OCI-LY3 (cell line): ENCODE results near the gene LMNTD1.
A peak's percentile ranks its signal among the peaks of the same experiment; 100 is the strongest.

Experiments
- H2AFZ ChIP-seq: fragments of 200-600, 300-600 bp; shearing (Covaris generic); 2 replicates; pipeline ENCODE4 v1.6.0; 2014; ENCODE audit warnings: antibody characterized with exemption, low read depth, low read length
- H3K27ac ChIP-seq: fragments of 200-600, 300-600 bp; sonication (generic); 2 replicates; pipeline ENCODE4 v1.5.1; 2014; ENCODE audit warnings: mild to moderate bottlenecking, low read length, moderate library complexity, mixed read lengths
- H3K27me3 ChIP-seq: fragments of 200-600, 300-600 bp; sonication (generic); 2 replicates; pipeline ENCODE4 v1.6.1; 2014; ENCODE audit warnings: low read depth, low read length, mixed read lengths
- H3K36me3 ChIP-seq: fragments of 200-600, 300-600 bp; sonication (generic); replicated peaks from 2 replicates; pipeline ENCODE3; 2014; ENCODE audit warnings: low read depth, low read length, mixed read lengths
- H3K4me1 ChIP-seq: fragments of 300-600, 200-600 bp; sonication (generic); 2 replicates; pipeline ENCODE4 v1.6.1; 2014; ENCODE audit warnings: low read length, mixed read lengths
- H3K4me2 ChIP-seq: fragments of 200-600, 300-600 bp; sonication (generic); 2 replicates; pipeline ENCODE4 v1.6.1; 2014; ENCODE audit warnings: low read length, mixed read lengths
- H3K4me3 ChIP-seq: fragments of 300-600, 200-600 bp; sonication (generic); 2 replicates; pipeline ENCODE4 v1.5.1; 2014; ENCODE audit warnings: antibody characterized with exemption, mild to moderate bottlenecking, low read length, moderate library complexity
- H3K79me2 ChIP-seq: fragments of 300-600, 200-600 bp; shearing (Covaris generic); 2 replicates; pipeline ENCODE4 v1.6.1; 2014; ENCODE audit warnings: mild to moderate bottlenecking, low read length, mixed read lengths
- H3K9ac ChIP-seq: fragments of 300-600, 200-600 bp; shearing (Covaris generic); 2 replicates; pipeline ENCODE4 v1.6.0; 2014; ENCODE audit warnings: mild to moderate bottlenecking, low read length, moderate library complexity
- H3K9me3 ChIP-seq: fragments of 200-600, 300-600 bp; shearing (Covaris generic); 2 replicates; pipeline ENCODE4 v1.6.1; 2014; ENCODE audit warnings: low read length, mixed read lengths; ENCODE audit not compliant: insufficient read depth
- H4K20me1 ChIP-seq: fragments of 200-600, 300-600 bp; sonication (generic); 2 replicates; pipeline ENCODE4 v1.6.1; 2016; ENCODE audit warnings: low read length, mixed read lengths; ENCODE audit not compliant: insufficient read depth
- EZH2phosphoT487 ChIP-seq: fragments of 200-600 bp; shearing (Covaris generic); IDR thresholded peaks from 2 replicates; pipeline ENCODE4 v1.6.1; 2018; ENCODE audit warnings: antibody characterized with exemption, mixed run types, low read depth
- TF ChIP-seq, protein P1 (sequence below): fragments of 200-600, 300-600 bp; sonication (generic); IDR thresholded peaks from 2 replicates; pipeline ENCODE4 v1.5.1; 2014; ENCODE audit warnings: antibody characterized with exemption, low read length, low read depth

The LMNTD1 gene

DNA sequence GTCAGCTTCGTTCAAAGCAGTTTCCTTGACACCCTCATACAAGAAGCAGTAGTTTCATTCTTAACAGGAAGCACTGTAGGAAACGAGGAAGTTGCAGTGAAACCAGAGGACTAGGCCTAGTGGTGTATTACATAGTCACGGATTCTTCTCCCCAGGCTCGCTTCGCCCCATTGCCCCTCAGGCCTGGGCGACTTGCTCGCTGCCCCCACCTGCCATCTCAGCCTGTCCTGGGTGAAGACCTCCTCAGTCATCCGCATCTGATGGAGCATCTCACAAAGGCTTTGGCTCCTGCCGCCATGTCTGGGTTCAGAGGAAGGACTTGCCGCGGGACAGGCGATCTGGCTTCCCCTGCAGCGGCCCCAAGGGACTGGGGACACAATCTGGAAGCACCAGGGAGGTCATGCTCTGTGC is 93.5 kb downstream of the LMNTD1 start:
- H3K4me2 ChIP-seq: peak overlapping the region; percentile 5

DNA sequence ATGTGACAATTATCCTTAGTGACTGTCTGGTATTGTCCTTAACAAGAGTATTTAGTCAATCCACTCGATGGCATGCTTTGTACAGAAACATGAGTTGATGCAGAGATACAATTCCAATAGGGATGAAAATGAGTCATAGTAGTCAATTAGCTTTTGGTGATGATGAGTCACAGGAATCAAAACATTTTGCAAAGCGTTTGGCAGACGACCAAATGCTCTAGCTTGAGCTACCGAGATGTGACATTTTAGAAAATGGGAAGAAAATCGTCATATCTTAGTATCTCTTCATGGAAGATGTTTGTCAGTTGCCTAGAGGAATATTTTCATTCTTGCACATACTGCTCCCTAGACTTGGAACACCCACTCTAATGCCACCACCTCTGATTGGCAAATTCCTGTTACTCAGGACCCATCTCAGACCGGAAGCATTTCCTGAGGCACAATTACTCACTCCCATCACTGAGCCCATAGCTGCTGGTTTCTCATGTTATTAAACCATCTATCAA is 95.0 kb downstream of the LMNTD1 start:
- H3K4me2 ChIP-seq: no peak overlapping the region
- H4K20me1 ChIP-seq: no peaks in the 10 kb centered on the region
- H3K27me3 ChIP-seq: no peaks in the 10 kb centered on the region
- no peaks in the 10 kb centered on the region for H3K9me3 ChIP-seq
- H3K36me3 ChIP-seq: no peaks in the 10 kb centered on the region
- H2AFZ ChIP-seq: no peak overlapping the region
- no peak for TF ChIP-seq EZH2phosphoT487
- TF ChIP-seq, protein P1, sequence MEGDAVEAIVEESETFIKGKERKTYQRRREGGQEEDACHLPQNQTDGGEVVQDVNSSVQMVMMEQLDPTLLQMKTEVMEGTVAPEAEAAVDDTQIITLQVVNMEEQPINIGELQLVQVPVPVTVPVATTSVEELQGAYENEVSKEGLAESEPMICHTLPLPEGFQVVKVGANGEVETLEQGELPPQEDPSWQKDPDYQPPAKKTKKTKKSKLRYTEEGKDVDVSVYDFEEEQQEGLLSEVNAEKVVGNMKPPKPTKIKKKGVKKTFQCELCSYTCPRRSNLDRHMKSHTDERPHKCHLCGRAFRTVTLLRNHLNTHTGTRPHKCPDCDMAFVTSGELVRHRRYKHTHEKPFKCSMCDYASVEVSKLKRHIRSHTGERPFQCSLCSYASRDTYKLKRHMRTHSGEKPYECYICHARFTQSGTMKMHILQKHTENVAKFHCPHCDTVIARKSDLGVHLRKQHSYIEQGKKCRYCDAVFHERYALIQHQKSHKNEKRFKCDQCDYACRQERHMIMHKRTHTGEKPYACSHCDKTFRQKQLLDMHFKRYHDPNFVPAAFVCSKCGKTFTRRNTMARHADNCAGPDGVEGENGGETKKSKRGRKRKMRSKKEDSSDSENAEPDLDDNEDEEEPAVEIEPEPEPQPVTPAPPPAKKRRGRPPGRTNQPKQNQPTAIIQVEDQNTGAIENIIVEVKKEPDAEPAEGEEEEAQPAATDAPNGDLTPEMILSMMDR: no peak
- peaks cover 10% of the 10 kb centered on the region for H3K4me1 ChIP-seq
- H3K9ac ChIP-seq: no peak overlapping the region
- no peak overlapping the region for H3K4me3 ChIP-seq
- H3K27ac ChIP-seq: no peak overlapping the region
- no peaks in the 10 kb centered on the region for H3K79me2 ChIP-seq

More for the DNA sequence above, 93.5 kb downstream of the LMNTD1 start:
- Histone ChIP-seq H3K4me1 (peaks cover 10% of the 10 kb centered on the region), H3K27ac (no peak overlapping the region), H3K79me2 (no peaks in the 10 kb centered on the region), H3K4me3 (no peak overlapping the region), H3K9ac (no peak overlapping the region), H3K36me3 (no peaks in the 10 kb centered on the region), H3K9me3 (no peaks in the 10 kb centered on the region), H2AFZ (peak overlapping the region; percentile 70), H4K20me1 (no peaks in the 10 kb centered on the region), H3K27me3 (no peaks in the 10 kb centered on the region)
- no peak for TF ChIP-seq EZH2phosphoT487
- TF ChIP-seq, protein P1: no peak

DNA sequence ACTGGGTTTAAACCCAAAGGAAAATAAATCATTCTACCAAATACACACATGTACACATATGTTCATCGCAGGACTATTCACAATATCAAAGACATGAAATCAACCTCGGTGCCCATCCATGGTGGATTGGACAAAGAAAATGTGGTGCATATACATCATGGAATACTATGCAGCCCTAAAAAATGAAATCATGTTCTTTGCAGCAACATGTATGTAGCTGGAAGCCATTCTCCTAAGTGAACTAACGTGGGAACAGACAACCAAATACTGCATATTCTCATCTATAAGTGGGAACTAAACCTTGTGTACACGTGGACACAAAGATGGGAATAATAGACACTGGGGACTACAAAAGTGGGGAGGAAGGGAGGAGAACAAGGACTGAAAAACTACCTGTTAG is 96.6 kb downstream of the LMNTD1 start:
- Histone ChIP-seq H3K9me3 (no peaks in the 10 kb centered on the region), H3K9ac (no peak overlapping the region), H3K79me2 (no peaks in the 10 kb centered on the region), H4K20me1 (no peaks in the 10 kb centered on the region), H3K27me3 (no peaks in the 10 kb centered on the region), H3K4me1 (peaks cover 10% of the 10 kb centered on the region), H3K4me3 (no peak overlapping the region), H2AFZ (no peak overlapping the region), H3K27ac (no peak overlapping the region), H3K4me2 (no peak overlapping the region), H3K36me3 (no peaks in the 10 kb centered on the region)
- no peak for TF ChIP-seq EZH2phosphoT487
- TF ChIP-seq, protein P1: no peak

DNA sequence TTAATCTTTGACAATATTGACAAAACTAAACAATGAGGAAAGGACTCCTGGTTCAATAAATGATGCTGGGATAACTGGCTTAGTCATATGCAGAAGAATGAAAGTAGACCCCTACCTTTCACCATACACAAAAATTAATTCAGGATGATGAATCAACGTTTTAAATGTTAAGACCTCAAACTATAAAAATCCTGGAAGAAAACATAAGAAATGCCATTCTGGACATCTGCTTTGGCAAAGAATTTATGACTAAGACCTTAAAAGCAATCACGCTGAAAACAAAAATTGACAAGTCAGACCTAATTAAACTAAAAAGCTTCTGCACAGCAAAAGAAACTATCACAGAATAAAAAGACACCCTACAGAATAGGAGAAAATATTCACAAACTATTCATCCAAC is 97.4 kb downstream of the LMNTD1 start:
- Histone ChIP-seq H3K9me3 (no peaks in the 10 kb centered on the region), H3K4me3 (no peak overlapping the region), H3K27me3 (no peaks in the 10 kb centered on the region), H3K9ac (no peak overlapping the region), H3K79me2 (no peaks in the 10 kb centered on the region), H4K20me1 (no peaks in the 10 kb centered on the region), H3K36me3 (no peaks in the 10 kb centered on the region), H2AFZ (no peak overlapping the region), H3K4me2 (no peak overlapping the region), H3K27ac (no peak overlapping the region), H3K4me1 (peaks cover 10% of the 10 kb centered on the region)
- TF ChIP-seq EZH2phosphoT487: no peak
- TF ChIP-seq, protein P1: no peak
